8988T (cell line): ENCODE results near the gene SSBP2.
A peak's percentile ranks its signal among the peaks of the same experiment; 100 is the strongest.

ENCODE experiments used
- DNase-seq: peaks from one replicate; pipeline ENCODE4 v3.0.0; 2011

The SSBP2 gene

GRCh38 chr5:81763294-81763928, 12.5 kb upstream of the SSBP2 start:
- no peak for DNase-seq

GRCh38 chr5:81762853-81763252, 12.0 kb upstream of the SSBP2 start:
- no peak for DNase-seq

GRCh38 chr5:81762401-81762800, 11.5 kb upstream of the SSBP2 start:
- no peak for DNase-seq

- no peak for DNase-seq
Observed at GRCh38 chr5:81761970-81762369, 11.1 kb upstream of the SSBP2 start.

- DNase-seq: no peak
Observed at GRCh38 chr5:81761270-81761669, 10.4 kb upstream of the SSBP2 start.

- no peak for DNase-seq
Observed at GRCh38 chr5:81760521-81760920, 9.6 kb upstream of the SSBP2 start.

- no peak for DNase-seq
Observed at GRCh38 chr5:81759632-81760005, 8.7 kb upstream of the SSBP2 start.

- no peak for DNase-seq
Observed at GRCh38 chr5:81757404-81757803, 6.5 kb upstream of the SSBP2 start.

- no peak for DNase-seq
Observed at GRCh38 chr5:81756016-81756415, 5.1 kb upstream of the SSBP2 start.

GRCh38 chr5:81755320-81755719, 4.4 kb upstream of the SSBP2 start:
- DNase-seq: peak; percentile 28

GRCh38 chr5:81754621-81755020, 3.7 kb upstream of the SSBP2 start:
- no peak for DNase-seq

- no peak for DNase-seq
Observed at GRCh38 chr5:81753429-81753828, 2.5 kb upstream of the SSBP2 start.

GRCh38 chr5:81752644-81752963, 1.7 kb upstream of the SSBP2 start:
- DNase-seq: no peak

- DNase-seq: no peak
Observed at GRCh38 chr5:81751836-81752643, 1.1 kb upstream of the SSBP2 start.

GRCh38 chr5:81750308-81751008, 439 bp downstream of the SSBP2 start:
- peak; percentile 63 for DNase-seq

GRCh38 chr5:81749561-81750307, 1.2 kb downstream of the SSBP2 start:
- peak; percentile 68 for DNase-seq

GRCh38 chr5:81749192-81749560, 1.7 kb downstream of the SSBP2 start:
- DNase-seq: no peak

GRCh38 chr5:81748556-81748955, 2.3 kb downstream of the SSBP2 start:
- no peak for DNase-seq

- DNase-seq: no peak
Observed at GRCh38 chr5:81747030-81747429, 3.9 kb downstream of the SSBP2 start.

GRCh38 chr5:81740758-81741157, 10.1 kb downstream of the SSBP2 start:
- DNase-seq: no peak

- DNase-seq: no peak
Observed at GRCh38 chr5:81739291-81739690, 11.6 kb downstream of the SSBP2 start.

GRCh38 chr5:81729276-81729675, 21.6 kb downstream of the SSBP2 start:
- no peak for DNase-seq

GRCh38 chr5:81728301-81728700, 22.6 kb downstream of the SSBP2 start:
- DNase-seq: no peak

GRCh38 chr5:81726297-81726696, 24.6 kb downstream of the SSBP2 start:
- DNase-seq: no peak
